Cardiac muscle cell (in vitro differentiated cells and primary cell): Measurements from ENCODE around the gene DNHD1. TPM values are rescaled to one million over a fixed set of nuclear protein-coding genes. Genes with fewer than 3 reads are reported as not detected.

Experiments
- DNase-seq, 2 donors: peaks; one replicate each; pipeline versions ENCODE4 v3.0.0 to v3.0.0-alpha.2; 2010 to 2017; ENCODE audit warnings: low read depth in 1 of 2, low spot score in 1 of 2
- H3K27ac ChIP-seq: fragments of 200-600 bp; sonication (generic); 2 replicates; pipeline ENCODE4 v1.5.1; 2016
- H3K27me3 ChIP-seq: fragments of 200-600 bp; sonication (generic); 2 replicates; pipeline ENCODE4 v1.6.0; 2016; ENCODE audit warnings: control low read depth
- H3K36me3 ChIP-seq: fragments of 200-600 bp; sonication (generic); 2 replicates; pipeline ENCODE4 v1.5.1; 2016; ENCODE audit warnings: control low read depth
- H3K4me1 ChIP-seq: fragments of 200-600 bp; sonication (generic); 2 replicates; pipeline ENCODE4 v1.8.1; 2017; ENCODE audit warnings: low read depth, mild to moderate bottlenecking, mixed run types
- H3K4me3 ChIP-seq: fragments of 200-600 bp; sonication (generic); 2 replicates; pipeline ENCODE4 v1.5.1; 2016; ENCODE audit warnings: mild to moderate bottlenecking
- H3K9me3 ChIP-seq: fragments of 200-600 bp; sonication (generic); 2 replicates; pipeline ENCODE4 v1.5.1; 2017; ENCODE audit warnings: low read depth, mild to moderate bottlenecking, control low read depth
- polyA plus RNA-seq: library from polyadenylated mRNA; unstranded; fragments of >200 nt; fragmentation: Nextera tagmentation; extraction: Ambion mirVana; gene quantifications from 2 replicates; pipeline ENCODE4 v1.2.1, GENCODE V29; 2016
- total RNA-seq: library from RNA; depleted of rRNA; stranded (reverse); fragments of >200 nt; gene quantifications from 2 replicates; pipeline ENCODE4 v1.2.3, GENCODE V29; 2016
- TF ChIP-seq, protein P1 (sequence below): IDR thresholded peaks from 2 replicates; pipeline ENCODE4 v1.5.1; 2012; ENCODE audit warnings: low read depth, mild to moderate bottlenecking, low read length

Gene DNHD1
- total RNA-seq: 9.2 and 24.5 TPM in 2 replicates
- polyA plus RNA-seq: 8.8 and 10.5 TPM in 2 replicates

DNA sequence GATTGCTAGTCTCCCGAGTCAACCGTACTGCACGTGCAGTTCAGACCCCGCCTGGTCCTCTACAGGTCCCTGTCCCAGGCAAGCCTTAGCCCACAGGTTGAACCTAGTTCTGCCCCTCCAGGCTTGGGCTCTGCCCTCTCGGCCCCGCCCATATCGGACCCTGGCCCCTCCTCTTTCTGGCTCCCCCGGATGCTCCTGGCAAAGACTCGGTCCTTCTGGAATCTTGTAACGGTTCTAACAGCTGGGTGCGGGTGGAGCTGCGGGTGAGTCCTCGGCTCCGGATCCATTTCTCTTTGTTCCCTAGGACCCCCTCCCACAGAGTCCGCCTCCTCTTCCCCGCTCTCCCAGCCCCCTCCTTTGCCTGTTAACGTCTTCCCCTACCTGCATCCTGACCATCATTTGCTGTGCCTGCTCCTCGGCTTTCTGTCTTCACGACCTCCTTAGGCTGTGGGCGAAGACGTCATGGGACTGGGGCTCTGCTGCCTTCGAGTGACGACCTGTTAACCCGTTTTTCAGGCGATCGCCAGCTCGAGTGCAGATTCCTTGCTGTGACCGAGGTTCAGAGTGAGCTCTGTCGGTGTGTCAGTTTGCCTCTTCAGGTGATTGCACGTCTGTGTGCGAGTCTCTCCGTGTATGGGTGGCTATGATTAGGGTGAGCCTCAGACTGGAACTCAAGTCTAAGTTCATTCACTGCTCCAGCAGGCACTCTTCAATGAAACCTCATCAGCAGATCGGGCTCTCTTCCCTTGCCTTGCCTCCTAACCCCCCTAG lies at the start of gene DNHD1:
Gene DNHD1, plus strand, starts transcription at position 212 of the 771 bp plus-strand sequence. CDS start 936 bp downstream, outside the sequence.
- peak in 1 of 2 donors; percentile 22 for DNase-seq
- Histone ChIP-seq H3K4me3 (no peak within 1 kb of the TSS), H3K27ac (no peak within 1 kb of the TSS)

DNA sequence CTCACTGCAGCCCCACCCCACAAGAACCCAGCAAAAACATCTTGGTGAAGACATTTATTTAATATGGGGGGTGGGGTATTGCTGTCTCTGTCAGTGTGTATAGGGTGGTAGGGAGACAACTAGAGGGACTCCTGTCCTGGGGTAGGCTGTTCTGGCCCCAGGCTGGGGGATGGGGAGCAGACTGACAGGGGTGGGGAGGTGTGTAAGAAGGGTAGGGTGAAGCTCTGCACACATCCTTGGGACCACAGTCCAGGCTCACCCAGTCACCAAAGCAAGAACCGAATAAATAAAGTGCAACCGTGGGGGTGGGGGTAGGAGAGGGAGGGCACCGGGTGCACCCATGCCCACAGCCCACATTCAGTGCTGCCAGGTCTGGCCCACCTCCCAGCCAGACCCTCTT lies 48.5 kb upstream of the DNHD1 start:
- H3K36me3 ChIP-seq: peaks cover 2% of the 10 kb centered on the region

More for the DNA sequence above, at the start of gene DNHD1:
- no peaks in the 10 kb centered on the region for H3K9me3 ChIP-seq
- H3K27me3 ChIP-seq: no peaks in the 10 kb centered on the region
- H3K4me1 ChIP-seq: no peaks in the 10 kb centered on the region
- TF ChIP-seq, protein P1, sequence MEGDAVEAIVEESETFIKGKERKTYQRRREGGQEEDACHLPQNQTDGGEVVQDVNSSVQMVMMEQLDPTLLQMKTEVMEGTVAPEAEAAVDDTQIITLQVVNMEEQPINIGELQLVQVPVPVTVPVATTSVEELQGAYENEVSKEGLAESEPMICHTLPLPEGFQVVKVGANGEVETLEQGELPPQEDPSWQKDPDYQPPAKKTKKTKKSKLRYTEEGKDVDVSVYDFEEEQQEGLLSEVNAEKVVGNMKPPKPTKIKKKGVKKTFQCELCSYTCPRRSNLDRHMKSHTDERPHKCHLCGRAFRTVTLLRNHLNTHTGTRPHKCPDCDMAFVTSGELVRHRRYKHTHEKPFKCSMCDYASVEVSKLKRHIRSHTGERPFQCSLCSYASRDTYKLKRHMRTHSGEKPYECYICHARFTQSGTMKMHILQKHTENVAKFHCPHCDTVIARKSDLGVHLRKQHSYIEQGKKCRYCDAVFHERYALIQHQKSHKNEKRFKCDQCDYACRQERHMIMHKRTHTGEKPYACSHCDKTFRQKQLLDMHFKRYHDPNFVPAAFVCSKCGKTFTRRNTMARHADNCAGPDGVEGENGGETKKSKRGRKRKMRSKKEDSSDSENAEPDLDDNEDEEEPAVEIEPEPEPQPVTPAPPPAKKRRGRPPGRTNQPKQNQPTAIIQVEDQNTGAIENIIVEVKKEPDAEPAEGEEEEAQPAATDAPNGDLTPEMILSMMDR: no peak
- peaks cover 15% of the 10 kb centered on the region for H3K36me3 ChIP-seq

DNA sequence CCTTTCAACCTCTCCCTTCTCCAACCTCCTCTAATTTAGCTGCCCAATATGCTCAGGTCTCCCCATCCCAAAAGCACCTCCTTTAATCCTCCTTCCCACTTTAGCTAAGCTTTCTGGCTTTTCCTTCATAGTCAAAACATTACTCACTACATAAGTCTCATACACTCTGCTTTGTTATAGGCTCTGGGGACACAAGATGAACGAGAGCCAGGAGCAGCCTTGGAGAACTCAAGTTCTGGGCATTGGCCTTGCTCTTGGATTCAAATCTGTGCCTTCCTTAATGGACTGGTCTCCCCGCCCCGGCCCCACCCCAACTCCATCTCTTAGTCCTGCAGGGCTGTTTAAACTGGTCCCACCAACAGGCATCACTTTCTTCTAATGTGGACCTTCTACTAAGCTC lies 44.9 kb upstream of the DNHD1 start:
- TF ChIP-seq, protein P1: no peak
- Histone ChIP-seq H3K4me1 (peaks cover 6% of the 10 kb centered on the region), H3K27me3 (no peaks in the 10 kb centered on the region), H3K27ac (no peak overlapping the region), H3K9me3 (no peaks in the 10 kb centered on the region), H3K4me3 (no peak overlapping the region), H3K36me3 (peaks cover 7% of the 10 kb centered on the region)
- no peak for DNase-seq

More for the DNA sequence above, 48.5 kb upstream of the DNHD1 start:
- TF ChIP-seq, protein P1: no peak
- Histone ChIP-seq H3K27ac (no peak overlapping the region), H3K9me3 (no peaks in the 10 kb centered on the region), H3K4me1 (no peaks in the 10 kb centered on the region), H3K27me3 (no peaks in the 10 kb centered on the region), H3K4me3 (no peak overlapping the region)
- DNase-seq: no peak

DNA sequence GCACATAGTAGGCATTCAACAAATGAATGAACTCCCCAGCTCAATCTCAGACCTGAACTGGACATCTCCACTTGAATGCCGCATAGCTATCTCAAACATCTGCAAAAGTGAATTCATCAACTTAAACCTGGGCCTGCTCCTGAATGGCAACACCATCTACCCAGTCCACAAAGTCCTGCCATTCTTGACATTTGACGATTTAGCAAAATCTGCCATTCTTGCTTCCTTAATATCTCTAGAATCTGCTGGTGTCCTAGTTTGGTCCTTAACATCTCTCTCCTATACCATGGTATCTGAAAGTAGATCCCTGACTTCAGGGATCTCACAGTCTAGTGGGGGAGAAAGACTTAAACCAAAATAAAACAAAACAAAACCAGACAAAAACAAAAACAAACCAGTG lies 43.9 kb upstream of the DNHD1 start:
- Histone ChIP-seq H3K4me1 (peaks cover 6% of the 10 kb centered on the region), H3K9me3 (no peaks in the 10 kb centered on the region), H3K27ac (no peak overlapping the region), H3K36me3 (peaks cover 7% of the 10 kb centered on the region), H3K4me3 (no peak overlapping the region), H3K27me3 (no peaks in the 10 kb centered on the region)
- no peak for DNase-seq
- TF ChIP-seq, protein P1: no peak

- H3K27ac ChIP-seq: peak overlapping the region; percentile 44
- no peak overlapping the region for H3K4me3 ChIP-seq
- H3K9me3 ChIP-seq: no peaks in the 10 kb centered on the region
- TF ChIP-seq, protein P1: no peak
- no peaks in the 10 kb centered on the region for H3K27me3 ChIP-seq
- no peak for DNase-seq
- H3K4me1 ChIP-seq: peaks cover 6% of the 10 kb centered on the region
- H3K36me3 ChIP-seq: peaks cover 7% of the 10 kb centered on the region
These were observed 42.0 kb upstream of the DNHD1 start for GRCh38 chr11:6455070-6455469.
